A549 (cell line): ENCODE data around the gene ABCA13. TPM values are rescaled to one million over a fixed set of nuclear protein-coding genes. Genes with fewer than 3 reads are reported as not detected.

Experiments
- ATAC-seq, 2 experiments: fragments of 200-7000 bp in 1 of 2; fragments of >200 bp in 1 of 2; cut with Nextera tagmentation in 1 of 2; cut with Tn5 transposase in 1 of 2; 3 replicates each; pipeline versions ENCODE4 v1.8.0 to v1.9.1; 2018 to 2020; ENCODE audit warnings: mild to moderate bottlenecking in 1 of 2, moderate library complexity in 1 of 2
- CTCF ChIA-PET: fragments of 300-600 bp; sonication (Branson Sonifier 250); formaldehyde crosslinking; extraction: SDS; loops from one replicate; lab custom pipeline; 2021; ENCODE audit warnings: antibody characterized with exemption, inconsistent platforms; lab: Yijun Ruan, JAX
- POLR2A ChIA-PET: fragments of 350-600 bp; formaldehyde crosslinking; extraction: SDS; loops from one replicate; lab custom pipeline; 2021; ENCODE audit warnings: antibody characterized with exemption, inconsistent platforms; lab: Yijun Ruan, JAX
- DNase-seq, 2 experiments: peaks; one replicate each; pipeline versions ENCODE4 v3.0.0 to v3.0.0-alpha.2; 2011 to 2016; ENCODE audit warnings: low read depth in 1 of 2, low spot score in 1 of 2
- FAIRE-seq: peaks from 2 replicates; lab custom pipeline; 2011; peaks lifted over from hg19 to GRCh38; lab: Jason Lieb, UNC
- H3K27ac ChIP-seq, 2 experiments: fragments of >200 bp; sonication (Bioruptor Twin); formaldehyde crosslinking; 3 replicates each; pipeline ENCODE4 v1.5.1; 2016 to 2017
- H3K4me1 ChIP-seq: fragments of >200 bp; sonication (Bioruptor Twin); formaldehyde crosslinking; 3 replicates; pipeline ENCODE4 v1.6.1; 2016
- H3K4me2 ChIP-seq: fragments of >200 bp; sonication (Bioruptor Twin); formaldehyde crosslinking; 3 replicates; pipeline ENCODE4 v1.6.1; 2016
- H3K4me3 ChIP-seq: fragments of >200 bp; sonication (Bioruptor Twin); formaldehyde crosslinking; 3 replicates; pipeline ENCODE4 v1.5.1; 2016
- H3K9me3 ChIP-seq: fragments of >200 bp; sonication (Bioruptor Twin); formaldehyde crosslinking; 3 replicates; pipeline ENCODE4 v1.6.1; 2016
- ATOH8 ChIP-seq: fragments of 250-450 bp; sonication (Bioruptor Pico); IDR thresholded peaks from 2 replicates; pipeline ENCODE4 v1.5.0; 2020; ENCODE audit warnings: low read depth, mild to moderate bottlenecking, moderate library complexity
- CBX2 ChIP-seq: fragments of 200-600 bp; sonication (generic); IDR thresholded peaks from 2 replicates; pipeline ENCODE4 v1.6.1; 2016; ENCODE audit warnings: low read depth, mild to moderate bottlenecking, borderline replicate concordance
- CBX8 ChIP-seq: fragments of 200-600 bp; sonication (generic); IDR thresholded peaks from 2 replicates; pipeline ENCODE4 v1.6.1; 2016
- CHD2 ChIP-seq: fragments of 150-350 bp; IDR thresholded peaks from 2 replicates; pipeline ENCODE4 v1.6.1; 2014; ENCODE audit warnings: low read length; ENCODE audit not compliant: partially characterized antibody
- CTCF ChIP-seq: fragments of >200 bp; sonication (Bioruptor Twin); formaldehyde crosslinking; IDR thresholded peaks from 3 replicates; pipeline ENCODE4 v1.5.1; 2016
- EHF ChIP-seq: fragments of 250-450 bp; sonication (Bioruptor Pico); IDR thresholded peaks from 2 replicates; pipeline ENCODE4 v1.5.0; 2020; ENCODE audit warnings: mild to moderate bottlenecking
- ESRRA ChIP-seq: fragments of 150-350 bp; IDR thresholded peaks from 2 replicates; pipeline ENCODE4 v1.6.1; 2014; ENCODE audit warnings: mild to moderate bottlenecking, low read length, borderline replicate concordance
- FOSB ChIP-seq: fragments of 250-450 bp; sonication (Bioruptor Pico); IDR thresholded peaks from 2 replicates; pipeline ENCODE4 v1.5.0; 2020; ENCODE audit warnings: mild to moderate bottlenecking, moderate library complexity
- FOSL2 ChIP-seq, 2 experiments: fragments of 450-650 bp in 1 of 2; fragments of >200 bp in 1 of 2; sonication (Bioruptor Twin) in 1 of 2; formaldehyde crosslinking; IDR thresholded peaks; 2 replicates each; pipeline versions ENCODE4 v1.5.0 to v1.6.1; 2016 to 2020; ENCODE audit warnings: mild to moderate bottlenecking in 1 of 2, moderate library complexity in 1 of 2
- HDAC2 ChIP-seq: fragments of 200-600 bp; sonication (generic); IDR thresholded peaks from 2 replicates; pipeline ENCODE4 v1.6.1; 2016
- HES2 ChIP-seq: fragments of >200 bp; sonication (Bioruptor Twin); formaldehyde crosslinking; IDR thresholded peaks from 2 replicates; pipeline ENCODE4 v1.6.1; 2016
- HEYL ChIP-seq: fragments of 250-450 bp; sonication (Bioruptor Pico); IDR thresholded peaks from 2 replicates; pipeline ENCODE4 v1.8.0; 2021; ENCODE audit warnings: mild to moderate bottlenecking, moderate library complexity
- KDM5A ChIP-seq: fragments of 200-600 bp; sonication (generic); IDR thresholded peaks from 2 replicates; pipeline ENCODE4 v1.6.1; 2016; ENCODE audit warnings: antibody characterized with exemption, mild to moderate bottlenecking
- MAFK ChIP-seq: fragments of 450-650 bp; IDR thresholded peaks from 2 replicates; pipeline ENCODE4 v1.6.1; 2014; ENCODE audit not compliant: partially characterized antibody
- POLR2A ChIP-seq: IDR thresholded peaks from 2 replicates; pipeline ENCODE4 v1.6.1; 2012; ENCODE audit warnings: mild to moderate bottlenecking, low read length
- POLR2AphosphoS2 ChIP-seq: conservative IDR thresholded peaks from 2 replicates; pipeline ENCODE4 v1.6.1; 2012; ENCODE audit warnings: low read length, improper control_type of control experiment, inconsistent platforms
- RAD21 ChIP-seq, 2 experiments: fragments of >200 bp in 1 of 2; sonication (Bioruptor Twin) in 1 of 2; formaldehyde crosslinking in 1 of 2; IDR thresholded peaks in 1 of 2; conservative IDR thresholded peaks in 1 of 2; 2 replicates in 1 of 2; 3 replicates in 1 of 2; pipeline ENCODE4 v1.6.1; 2012 to 2018; ENCODE audit warnings: inconsistent platforms in 1 of 2
- RCOR1 ChIP-seq: fragments of 150-350 bp; IDR thresholded peaks from 2 replicates; pipeline ENCODE4 v1.6.1; 2014; ENCODE audit warnings: antibody characterized with exemption, low read length, low read depth
- REST ChIP-seq: fragments of 200-600 bp; sonication (generic); IDR thresholded peaks from 2 replicates; pipeline ENCODE4 v1.6.1; 2016; ENCODE audit warnings: antibody characterized with exemption, mild to moderate bottlenecking, moderate library complexity
- SMC3 ChIP-seq: fragments of >200 bp; sonication (Bioruptor Twin); formaldehyde crosslinking; IDR thresholded peaks from 3 replicates; pipeline ENCODE4 v1.6.1; 2018; ENCODE audit warnings: inconsistent platforms
- TFCP2L1 ChIP-seq: fragments of 250-450 bp; sonication (Bioruptor Pico); IDR thresholded peaks from 2 replicates; pipeline ENCODE4 v1.5.0; 2021; ENCODE audit warnings: mild to moderate bottlenecking
- TP53 ChIP-seq: fragments of 250-450 bp; sonication (Bioruptor Pico); IDR thresholded peaks from 2 replicates; pipeline ENCODE4 v1.5.0; 2021; ENCODE audit warnings: mild to moderate bottlenecking, moderate library complexity
- USF2 ChIP-seq: fragments of 450-650 bp; IDR thresholded peaks from 2 replicates; pipeline ENCODE4 v1.6.1; 2014; ENCODE audit warnings: antibody characterized with exemption
- WGBS: methylation state at CpG from one replicate; pipeline ENCODE4 v1.1.6; 2017; ENCODE audit errors: missing lambda C conversion rate; 5-methylcytosine and 5-hydroxymethylcytosine counted together
- polyA plus RNA-seq, 4 experiments: library from polyadenylated mRNA; depleted of rRNA in 3 of 4; stranded (reverse); fragments of >200 nt; fragmentation: RNase III in 1 of 4; extraction: RNeasy Plus Mini Kit Qiagen cat#74134 plus additional on column Dnase treatment in 1 of 4; gene quantifications; 2 replicates in 3 of 4; 3 replicates in 1 of 4; pipeline ENCODE4 v1.2.3, GENCODE V29; 2011 to 2017

ABCA13 gene
- polyA plus RNA-seq, 2 of the 4 experiments (the other 2 are of a cell fraction): 0.01 TPM; not detected in 1

GRCh38 chr7:48671656-48672055 is 500.4 kb downstream of the ABCA13 start:
- Histone ChIP-seq H3K4me1 (no peaks in the 10 kb centered on the region), H3K9me3 (no peaks in the 10 kb centered on the region), H3K4me2 (no peak overlapping the region), H3K4me3 (no peak overlapping the region), H3K27ac (no peak overlapping the region)
- DNase-seq: no peak
- CTCF ChIA-PET: no interaction called here
- no peak for FAIRE-seq
- POLR2A ChIA-PET: no interaction called here
- no peak for TF ChIP-seq POLR2AphosphoS2
- TF ChIP-seq ESRRA: no peak
- no peak for TF ChIP-seq EHF (CRISPR knock-in tag)
- no peak for TF ChIP-seq CBX8
- no peak for TF ChIP-seq KDM5A
- TF ChIP-seq TFCP2L1 (CRISPR knock-in tag): no peak
- TF ChIP-seq RAD21 (conservative IDR thresholded peaks at IDR 0.05 in 1 of 2, IDR thresholded peaks at IDR 0.05 in 1 of 2): no peak
- TF ChIP-seq SMC3: no peak
- TF ChIP-seq HDAC2: no peak
- no peak for TF ChIP-seq RCOR1
- no peak for TF ChIP-seq FOSB
- TF ChIP-seq TP53: no peak
- TF ChIP-seq POLR2A: no peak
- TF ChIP-seq CBX2: no peak
- no peak for TF ChIP-seq USF2
- TF ChIP-seq MAFK: no peak
- 0% methylated on average over 1 of the region's 1 CpG for WGBS
- ATAC-seq: no peak

GRCh38 chr7:48681006-48681405 is 509.7 kb downstream of the ABCA13 start:
- FAIRE-seq: no peak
- no peak for ATAC-seq
- ChIA-PET POLR2A (no interaction called here), CTCF (interaction anchor here (0.6 kb wide), 1 partner anchor 27 kb away, joined by 3 read pairs; no protein-coding TSS in a partner anchor)
- DNase-seq: no peak
- Histone ChIP-seq H3K4me3 (no peak overlapping the region), H3K4me1 (no peaks in the 10 kb centered on the region), H3K4me2 (no peak overlapping the region), H3K27ac (no peak overlapping the region), H3K9me3 (no peaks in the 10 kb centered on the region)
- WGBS: 0% methylated on average over 2 of the region's 2 CpGs
- no peak for TF ChIP-seq ATOH8 (CRISPR knock-in tag)
- TF ChIP-seq HES2: no peak
- no peak for TF ChIP-seq FOSL2 (IDR thresholded peaks at IDR 0.05)
- no peak for TF ChIP-seq FOSL2 (CRISPR knock-in tag; IDR thresholded peaks at IDR 0.05)
- TF ChIP-seq CTCF: no peak
- no peak for TF ChIP-seq CHD2
- TF ChIP-seq HEYL (CRISPR knock-in tag): no peak
- TF ChIP-seq REST: no peak
